ENCODE results near the gene RRAD.

RRAD gene

DNA sequence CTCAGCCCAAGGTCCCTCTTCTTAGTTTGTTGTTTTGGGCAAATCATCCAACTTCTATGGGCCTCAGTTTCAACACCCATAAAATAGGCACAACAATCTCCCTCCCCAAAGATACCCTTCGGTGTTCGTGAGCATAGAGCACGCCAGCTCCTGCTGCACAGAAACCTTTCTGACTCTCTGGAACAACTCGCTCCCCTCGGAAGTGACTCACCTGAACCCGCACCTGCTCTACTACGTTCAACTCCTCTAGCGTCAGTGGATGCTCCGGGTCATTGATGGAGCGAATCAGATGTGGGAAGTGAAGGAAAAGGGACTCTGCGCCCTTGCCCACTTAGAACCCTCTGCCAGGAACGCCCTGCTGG, 8.4 kb upstream of the RRAD start:
- DNase-seq: no peak

DNA sequence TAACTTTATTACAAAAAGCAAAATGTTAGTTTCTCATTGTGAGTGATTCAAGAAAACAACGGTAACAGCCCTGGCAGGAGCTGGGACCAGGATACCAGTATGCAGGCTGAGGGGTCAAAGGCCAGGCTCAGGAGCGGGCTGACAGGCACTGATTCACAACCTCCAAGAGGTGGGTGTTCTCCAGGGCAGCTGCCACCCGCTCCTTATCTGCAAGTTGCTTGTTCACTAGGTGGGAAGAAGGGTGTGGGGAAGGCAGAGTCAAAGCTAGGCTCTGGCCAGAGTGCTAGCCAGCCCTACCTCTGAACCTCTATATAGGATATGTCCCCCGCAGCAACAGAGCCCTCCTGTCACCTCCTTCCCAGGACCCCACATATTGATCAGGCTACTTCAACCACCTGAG, 6.7 kb upstream of the RRAD start:
- DNase-seq: no peak

GRCh38 chr16:66931665-66932064, 6.3 kb upstream of the RRAD start:
- DNase-seq: no peak

DNA sequence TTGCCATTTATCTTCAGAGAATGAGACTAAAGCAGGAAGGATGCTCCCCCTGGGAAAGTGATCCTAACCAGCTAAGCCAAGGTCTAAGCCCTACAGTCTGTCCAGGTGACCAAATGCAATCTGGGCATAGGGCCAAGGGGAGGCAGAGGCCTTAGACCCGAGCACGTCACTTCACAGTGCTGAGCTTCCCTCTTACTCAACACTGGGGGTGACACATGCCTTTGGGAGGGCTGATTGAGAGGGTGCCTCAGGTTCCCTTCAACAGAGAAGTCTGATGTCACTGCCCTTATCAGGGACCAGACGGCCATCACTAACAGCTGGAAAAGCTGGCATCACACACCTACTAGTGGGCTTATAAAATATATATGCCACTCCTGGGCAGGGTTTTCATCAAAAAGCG, 4.9 kb upstream of the RRAD start:
- DNase-seq: no peak

GRCh38 chr16:66928702-66929388, 3.5 kb upstream of the RRAD start:
- no peak for DNase-seq

DNA sequence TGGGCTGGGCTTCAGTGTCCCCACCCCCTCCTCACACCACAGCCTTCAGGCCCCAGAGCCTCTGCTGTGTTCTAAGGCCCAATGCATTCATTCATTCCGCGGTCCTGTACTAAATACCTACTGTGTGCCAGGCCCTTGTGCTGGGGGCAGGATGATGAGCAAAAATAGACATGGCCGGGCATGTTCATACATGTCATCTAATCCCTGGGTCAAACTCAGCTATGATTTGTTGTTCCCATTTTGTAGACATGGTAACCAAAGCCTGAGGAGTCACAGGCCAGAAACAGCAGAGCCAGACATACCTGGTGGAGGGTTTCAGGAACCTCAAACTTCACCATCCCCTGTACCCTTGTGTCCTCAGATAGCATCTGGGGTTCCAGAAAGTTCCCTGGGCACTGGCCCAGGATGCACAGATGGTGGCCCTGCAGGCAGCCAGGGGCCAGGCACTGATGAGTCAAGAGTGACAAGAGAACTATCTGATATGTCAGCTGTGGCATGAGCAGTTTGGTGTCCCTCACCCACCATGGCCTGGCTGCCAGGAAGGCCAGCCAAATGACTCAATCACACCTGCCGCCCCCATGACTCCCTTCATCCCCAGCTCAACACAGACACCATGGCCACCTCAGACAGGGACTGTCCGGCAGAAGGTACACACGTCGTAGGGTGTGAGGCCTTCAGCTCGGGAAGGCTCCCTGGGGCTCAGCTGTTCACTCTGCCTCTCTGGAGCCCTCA, 2.7 kb upstream of the RRAD start:
- no peak for DNase-seq

DNA sequence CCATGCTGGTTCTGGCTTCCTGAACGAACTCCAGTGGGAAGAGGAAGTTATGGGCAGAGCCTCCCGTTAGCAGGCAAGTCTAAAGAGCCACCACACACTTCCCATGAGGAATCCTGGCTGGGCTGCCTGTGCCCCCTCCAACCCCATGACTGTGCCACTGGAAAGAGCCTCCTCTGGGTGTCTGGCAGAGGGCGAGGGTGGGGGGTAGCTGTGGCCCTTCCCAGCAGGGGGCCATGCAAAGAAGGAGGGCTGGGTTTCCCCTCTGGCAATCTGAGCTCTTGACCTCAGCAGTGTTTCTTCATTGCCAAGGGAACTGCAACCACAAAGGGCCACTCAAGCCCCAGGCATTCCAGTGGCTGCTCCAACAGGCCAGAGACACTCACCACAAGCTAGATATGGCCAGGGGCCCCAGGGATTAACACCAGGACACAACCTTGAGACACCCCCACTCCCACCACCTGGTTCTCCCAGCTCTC, 1.7 kb upstream of the RRAD start:
- DNase-seq: no peak

DNA sequence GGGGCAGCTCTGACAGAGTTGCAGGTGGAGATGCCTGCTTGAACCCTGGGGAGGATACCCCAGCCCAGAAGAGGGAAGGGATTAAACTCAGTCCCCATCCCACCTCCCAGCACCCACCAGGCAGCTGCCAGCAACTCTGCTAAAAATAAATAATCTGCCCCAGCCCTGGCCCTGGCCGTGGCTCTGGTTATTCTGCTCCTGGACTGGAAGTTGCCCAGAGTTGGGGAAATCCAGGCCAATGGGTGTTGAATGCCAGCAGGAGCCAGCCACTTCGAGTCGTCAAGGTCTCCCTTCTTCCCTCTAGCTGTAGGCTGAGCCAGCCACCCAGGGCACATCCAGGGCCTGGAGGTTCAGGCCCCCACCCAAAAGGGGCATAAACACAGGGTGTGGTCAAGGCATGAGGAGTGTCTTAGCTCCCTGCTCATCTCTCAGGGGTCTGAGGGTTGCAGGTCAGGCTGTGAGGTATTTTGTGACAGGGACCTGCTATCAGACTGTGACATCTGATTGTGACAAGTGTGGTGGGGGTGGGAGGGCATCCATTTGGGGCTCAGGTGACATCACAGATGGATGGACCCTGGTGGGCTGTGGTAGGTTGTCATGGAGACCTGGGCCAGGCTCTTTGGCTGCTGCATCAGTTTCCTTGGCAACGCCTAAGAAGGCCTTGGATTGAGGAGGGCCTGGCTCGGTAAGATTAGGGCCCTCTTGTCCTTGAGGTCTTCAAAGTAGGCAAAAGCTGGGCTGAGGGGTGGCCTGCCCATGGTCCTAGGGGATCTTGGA, 1.0 kb upstream of the RRAD start:
- no peak for DNase-seq

DNA sequence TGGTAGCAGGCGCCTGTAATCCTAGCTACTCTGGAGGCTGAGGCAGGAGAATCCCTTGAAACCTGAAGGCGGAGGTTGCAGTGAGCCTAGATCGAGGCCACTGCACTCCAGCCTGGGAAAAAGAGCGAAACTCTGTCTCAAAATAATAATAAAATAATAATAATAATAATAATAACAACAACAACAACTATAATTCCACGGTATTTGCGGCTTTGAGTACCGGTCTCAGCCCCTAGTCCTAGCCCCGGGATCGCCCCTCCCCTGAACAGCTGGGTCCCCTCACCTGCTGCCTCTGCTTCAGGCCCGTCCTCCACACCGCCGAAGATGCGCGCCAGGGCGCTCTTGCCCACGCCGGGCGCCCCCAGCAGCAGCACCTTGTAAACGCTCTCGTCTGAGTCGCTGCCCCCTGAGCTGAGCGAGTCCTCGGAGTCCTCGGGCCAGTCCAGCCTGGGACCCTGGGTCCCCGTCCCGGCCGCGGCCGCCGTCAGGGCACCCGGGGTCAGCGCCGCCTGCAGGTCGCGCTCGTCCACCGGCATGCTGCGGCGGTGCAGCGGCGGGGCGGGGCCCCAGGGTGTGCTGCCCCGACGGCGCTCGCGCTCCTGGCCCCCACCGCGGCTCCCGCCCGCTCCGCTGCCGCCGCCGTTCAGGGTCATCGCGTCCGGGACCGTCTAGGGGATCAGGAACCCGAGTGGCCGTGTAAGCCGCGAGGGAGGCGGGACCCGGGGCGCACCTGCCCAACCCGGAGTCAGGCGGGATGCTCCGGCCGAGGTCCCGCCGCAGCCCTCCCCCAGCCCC, 611 bp downstream of the RRAD start:
- no peak for DNase-seq

GRCh38 chr16:66923866-66924265, 1.5 kb downstream of the RRAD start:
- no peak for DNase-seq

DNA sequence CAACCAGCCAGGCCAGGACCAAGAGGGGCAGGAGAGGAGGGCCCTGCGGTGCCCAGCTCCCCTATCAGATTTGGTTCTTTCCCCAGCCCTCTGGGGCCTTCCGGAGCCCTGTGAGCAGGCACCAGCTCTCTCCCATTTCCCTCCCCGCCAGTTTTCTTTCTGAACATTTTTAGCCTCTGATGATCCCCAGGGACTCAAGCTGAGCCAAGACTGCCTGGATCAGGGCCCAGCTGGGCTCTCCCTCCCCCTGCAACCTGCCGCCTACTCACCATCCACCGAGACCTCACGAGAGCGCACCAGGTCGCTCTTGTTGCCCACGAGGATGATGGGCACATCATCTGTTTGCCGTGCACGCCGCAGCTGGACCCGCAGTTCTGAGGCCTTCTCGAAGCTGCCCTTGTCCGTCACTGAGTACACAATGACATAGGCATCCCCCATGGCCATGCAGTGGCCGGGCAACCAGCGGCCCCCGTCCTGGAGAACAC, 2.0 kb downstream of the RRAD start:
- peak; percentile 13 for DNase-seq

DNA sequence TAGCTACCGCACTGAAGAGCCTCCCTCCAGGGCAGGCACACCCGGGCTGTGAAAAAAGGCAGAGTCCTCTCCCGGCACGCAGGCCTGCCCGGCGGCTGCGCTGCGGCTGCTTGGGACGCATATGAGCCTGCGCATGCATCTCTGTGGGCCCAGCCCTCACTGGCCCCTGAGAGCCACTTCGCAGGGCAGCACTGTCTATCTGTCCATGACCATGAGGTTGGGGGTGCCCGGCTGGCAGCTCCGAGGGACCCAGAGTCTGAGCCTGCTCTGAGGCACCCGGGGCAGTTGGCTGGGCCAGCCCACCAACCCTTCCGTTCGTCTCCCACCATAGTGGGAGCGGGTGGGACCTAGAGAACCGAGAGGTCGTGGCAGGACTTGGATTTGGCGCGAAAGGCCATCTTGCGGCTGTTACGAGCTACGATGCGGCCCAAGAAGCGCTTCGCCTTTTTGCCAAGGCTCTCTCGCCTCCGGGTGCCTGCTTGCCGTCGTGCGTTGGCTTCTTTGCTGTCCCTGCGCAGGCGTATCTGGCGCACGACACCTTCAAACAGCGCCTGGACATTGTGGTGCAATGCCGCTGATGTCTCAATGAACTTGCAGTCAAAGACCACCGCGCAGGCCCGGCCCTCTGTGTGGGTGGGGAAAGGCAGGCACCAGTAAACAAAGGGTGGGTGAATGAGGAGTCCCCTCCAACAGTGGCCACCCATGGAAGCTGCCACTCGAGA, 3.4 kb downstream of the RRAD start:
- DNase-seq: no peak

- no peak for DNase-seq
Measured at GRCh38 chr16:66920924-66921680, 4.2 kb downstream of the RRAD start.

GRCh38 chr16:66920299-66920590, 5.1 kb downstream of the RRAD start:
- no peak for DNase-seq

DNA sequence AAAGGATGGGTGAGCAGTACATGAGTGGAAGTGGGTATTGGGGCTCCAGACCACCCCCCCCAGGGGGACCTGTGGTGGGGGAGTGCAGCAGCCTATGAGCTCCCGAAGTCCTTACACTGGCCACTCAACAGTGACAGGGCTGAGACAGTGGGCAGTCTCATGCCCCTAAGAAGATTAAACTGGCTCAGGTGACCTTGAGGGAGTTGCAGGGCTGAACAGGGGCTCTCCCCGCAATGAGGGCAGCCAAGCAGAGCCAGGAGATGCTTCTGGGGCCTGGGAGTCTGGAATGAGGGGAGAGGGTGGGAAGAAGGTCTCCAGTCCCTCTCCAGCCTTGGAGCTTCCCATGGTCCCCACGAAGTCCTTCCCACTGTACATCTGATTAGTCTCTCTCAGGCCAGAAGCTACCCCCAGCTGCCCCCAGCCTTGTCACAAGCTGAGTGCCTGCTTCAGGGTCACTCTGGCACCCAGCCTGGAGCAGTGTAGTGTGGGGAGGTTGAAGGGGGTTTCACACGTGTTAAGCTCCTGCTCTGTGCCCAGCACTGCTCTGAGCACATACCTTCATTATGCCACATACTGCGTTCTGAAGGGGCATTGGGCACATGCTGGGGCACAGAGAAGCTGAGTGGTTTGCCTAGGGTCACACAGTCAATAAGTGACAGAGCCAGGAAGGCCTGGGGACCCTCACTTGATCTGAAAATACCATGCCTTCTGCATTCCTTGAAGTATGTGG, 5.6 kb downstream of the RRAD start:
- DNase-seq: no peak

DNA sequence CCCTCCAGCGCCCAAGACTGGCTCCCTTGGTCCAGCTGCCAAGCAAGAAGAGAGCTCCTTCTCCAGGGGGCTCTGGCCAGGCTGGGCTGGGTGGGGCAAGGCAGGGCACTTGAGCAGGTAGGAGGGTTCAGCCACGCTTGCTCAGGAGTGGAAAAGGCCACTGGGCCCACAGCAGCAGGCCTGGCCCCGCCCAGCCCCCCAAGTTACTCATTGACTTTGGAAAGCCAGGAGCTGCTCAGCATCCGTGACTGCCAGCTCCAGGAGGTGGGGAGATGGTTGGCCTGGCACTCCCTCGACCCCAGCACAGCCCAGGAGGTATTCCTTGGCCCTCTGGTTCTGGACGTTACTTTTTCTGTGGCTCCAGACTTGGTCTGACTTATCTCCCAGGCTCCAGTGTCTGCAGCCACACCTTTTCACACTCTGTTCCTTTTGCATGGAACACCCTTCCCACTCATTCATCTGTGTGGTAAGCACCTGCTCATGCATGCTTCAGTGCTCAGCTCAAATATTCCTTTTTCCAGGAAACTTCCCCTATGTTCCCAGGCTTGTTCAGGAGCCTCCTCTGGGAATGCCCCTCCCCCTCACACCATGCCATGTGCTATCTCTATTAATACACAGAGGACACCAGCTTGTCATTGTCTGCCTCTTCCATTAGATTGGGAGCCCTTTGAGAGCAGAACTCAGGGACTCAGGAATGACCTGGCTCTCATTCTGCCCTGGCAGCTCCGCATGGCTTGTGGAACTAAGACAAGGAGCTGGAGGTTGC, 6.3 kb downstream of the RRAD start, which contains the start of gene CDH16:
CDH16 (minus strand) TSS at position 83 of the 766 bp plus-strand sequence. CDS start 820 bp downstream, outside the sequence.
- DNase-seq: no peak

GRCh38 chr16:66918355-66918754, 7.0 kb downstream of the RRAD start:
- no peak for DNase-seq

GRCh38 chr16:66917741-66918140, 7.6 kb downstream of the RRAD start:
- DNase-seq: no peak

GRCh38 chr16:66916518-66916917, 8.8 kb downstream of the RRAD start:
- no peak for DNase-seq

GRCh38 chr16:66915041-66915440, 10.3 kb downstream of the RRAD start:
- no peak for DNase-seq
